ENCODE results near the gene GULP1. TPM values are rescaled to one million over a fixed set of nuclear protein-coding genes. Genes with fewer than 3 reads are reported as not detected.
"Not testable (repeated sequence)": the region's sequence is repeated elsewhere in the genome, so short reads cannot be mapped to it uniquely, and the experiment has no call there.

The GULP1 gene
- polyA plus RNA-seq, 1 donor = 67.8 TPM

DNA sequence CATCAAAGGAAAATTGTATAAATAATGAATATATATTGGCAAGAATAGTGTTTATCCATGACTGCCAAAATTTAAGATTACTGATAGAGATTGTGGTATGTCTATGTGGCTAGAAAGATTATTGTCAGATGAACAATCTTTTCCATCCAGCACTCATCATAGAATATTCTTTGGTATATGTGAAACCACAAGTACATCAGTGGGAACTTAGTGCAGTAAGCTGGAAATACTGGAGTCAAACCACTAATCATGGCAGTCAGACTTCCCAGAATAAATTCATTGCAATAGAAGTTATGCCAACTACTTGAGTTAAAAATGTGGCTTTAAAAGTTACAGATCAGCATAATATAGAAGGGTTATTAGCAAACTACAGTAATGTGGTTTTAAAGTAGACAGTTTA is 310.3 kb downstream of the GULP1 start:
- no peak for DNase-seq

- no peak for DNase-seq
Observed at GRCh38 chr2:188604579-188604978, 312.9 kb downstream of the GULP1 start.

DNA sequence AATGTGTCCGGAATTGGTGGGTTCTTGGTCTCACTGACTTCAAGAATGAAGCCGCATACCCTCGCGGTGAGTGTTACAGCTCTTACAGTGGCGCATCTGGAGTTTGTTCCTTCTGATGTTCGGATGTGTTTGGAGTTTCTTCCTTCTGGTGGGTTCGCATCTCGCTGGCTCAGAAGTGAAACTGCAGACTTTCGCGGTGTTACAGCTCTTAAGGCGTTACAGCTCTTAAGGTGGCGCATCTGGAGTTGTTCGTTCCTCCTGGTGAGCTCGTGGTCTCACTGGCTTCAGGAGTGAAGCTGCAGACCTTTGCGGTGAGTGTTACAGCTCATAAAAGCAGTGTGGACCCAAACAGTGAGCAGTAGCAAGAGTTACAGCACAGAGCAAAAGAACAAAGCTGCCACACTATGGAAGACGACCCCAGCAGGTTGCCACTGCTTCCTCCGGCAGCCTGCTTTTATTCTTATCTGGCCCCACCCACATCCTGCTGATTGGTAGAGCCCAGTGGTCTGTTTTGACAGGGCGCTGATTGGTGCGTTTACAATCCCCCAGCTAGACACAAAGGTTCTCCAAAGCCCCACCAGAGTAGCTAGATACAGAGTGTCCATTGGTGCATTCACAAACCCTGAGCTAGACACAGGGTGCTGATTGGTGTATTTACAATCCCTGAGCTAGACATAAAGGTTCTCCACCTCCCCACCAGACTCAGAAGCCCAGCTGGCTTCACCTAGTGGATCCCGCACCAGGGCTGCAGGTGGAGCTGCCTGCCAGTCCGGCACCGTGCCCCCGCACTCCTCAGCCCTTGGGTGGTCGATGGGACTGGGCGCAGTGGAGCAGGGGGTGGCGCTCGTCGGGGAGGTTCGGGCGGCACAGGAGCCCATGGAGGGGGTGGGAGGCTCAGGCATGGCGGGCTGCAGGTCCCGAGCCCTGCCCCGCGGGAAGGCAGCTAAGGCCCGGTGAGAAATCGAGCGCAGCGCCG is 314.2 kb downstream of the GULP1 start:
- DNase-seq = not testable (repeated sequence)

GRCh38 chr2:188606596-188606995 is 314.9 kb downstream of the GULP1 start:
- DNase-seq = not testable (repeated sequence)

DNA sequence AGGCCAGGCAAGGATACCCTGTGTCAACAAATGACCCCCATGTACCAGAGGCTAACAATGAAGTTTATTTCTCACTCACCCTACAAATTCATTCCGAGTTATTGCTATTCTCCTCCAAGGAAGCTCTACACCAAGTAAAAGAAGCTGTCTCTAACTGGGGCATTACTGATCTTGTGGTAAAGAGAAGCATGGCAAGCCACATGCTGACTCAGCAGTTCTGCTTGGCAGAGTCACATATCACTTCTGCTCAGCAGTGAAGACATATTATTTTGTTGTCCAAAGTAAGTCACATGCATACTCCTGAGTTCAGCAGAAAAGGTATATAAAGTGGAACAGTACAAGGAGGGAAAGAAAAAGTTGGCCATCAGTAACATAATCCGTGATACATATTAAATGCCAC is 315.8 kb downstream of the GULP1 start:
- DNase-seq = no peak

DNA sequence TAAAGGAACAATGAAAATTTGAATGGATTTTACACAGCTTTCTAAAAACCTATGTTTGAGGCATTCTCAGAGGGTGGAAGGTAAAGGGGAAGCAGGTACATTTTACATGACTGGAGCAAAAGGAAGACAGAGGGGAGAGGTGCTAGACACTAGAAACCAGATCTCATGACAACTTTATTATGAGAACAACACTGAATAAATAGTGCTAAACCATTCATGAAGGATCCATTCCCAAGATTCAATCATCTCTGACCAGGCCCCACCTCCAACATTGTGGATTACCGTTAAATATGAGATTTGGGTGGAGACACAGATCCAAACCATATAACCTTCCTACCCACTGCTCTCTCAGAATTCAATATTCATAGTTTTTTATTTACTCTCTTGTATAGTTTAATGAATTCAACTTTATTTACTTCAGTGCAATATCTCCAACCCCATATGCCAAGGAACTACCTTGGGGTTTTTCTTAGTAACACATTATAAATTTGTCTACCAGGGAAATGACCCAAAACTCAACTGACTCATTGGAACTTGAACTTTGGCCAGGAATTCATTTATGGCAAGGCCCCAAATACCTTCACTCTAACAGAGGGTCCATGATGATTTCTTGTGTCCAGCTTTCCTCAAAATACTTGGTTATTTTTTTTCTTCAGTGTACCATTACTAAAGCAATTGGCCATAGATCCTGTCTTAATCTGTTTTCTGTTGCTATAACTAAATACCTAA is 317.8 kb downstream of the GULP1 start:
- DNase-seq = no peak

DNA sequence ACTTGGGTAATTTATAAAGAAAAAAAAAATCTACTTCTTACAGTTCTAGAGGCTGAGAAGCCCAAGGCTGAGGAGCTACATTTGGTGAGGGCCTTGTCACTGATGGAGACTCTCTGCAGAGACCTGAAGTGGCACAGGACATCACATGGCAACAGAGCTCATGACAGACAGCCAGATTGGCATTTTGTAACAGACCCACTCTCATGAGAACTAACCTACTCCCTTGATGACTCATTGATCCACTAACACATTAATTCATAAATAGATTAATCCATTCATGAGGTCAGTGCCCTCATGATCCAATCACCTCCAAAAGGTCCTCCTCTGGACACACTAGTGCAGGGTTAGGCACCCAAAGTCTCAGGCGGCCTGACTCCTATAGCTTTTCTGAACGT is 318.4 kb downstream of the GULP1 start:
- no peak for DNase-seq

DNA sequence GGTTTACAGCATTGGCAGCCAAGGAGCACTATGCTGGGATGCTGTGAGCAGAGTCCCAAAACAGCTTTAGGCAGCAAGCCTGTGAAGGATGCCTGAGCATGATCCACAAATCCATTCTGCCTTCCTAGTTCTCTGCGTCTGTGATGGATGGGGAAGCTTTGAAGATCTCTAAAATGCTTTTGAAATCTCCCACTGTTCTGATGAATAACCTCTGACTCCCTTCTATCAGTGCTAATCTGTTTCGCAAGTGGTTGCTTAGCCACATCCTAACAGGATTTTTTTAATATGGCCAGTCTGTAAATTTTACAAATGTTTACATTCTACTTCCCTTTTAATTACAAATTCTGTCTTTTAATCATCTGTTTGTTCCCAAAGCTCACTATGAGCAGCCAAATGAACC is 319.2 kb downstream of the GULP1 start:
- DNase-seq = no peak

- DNase-seq = no peak
Observed at GRCh38 chr2:188619146-188619545, 327.5 kb downstream of the GULP1 start.

DNA sequence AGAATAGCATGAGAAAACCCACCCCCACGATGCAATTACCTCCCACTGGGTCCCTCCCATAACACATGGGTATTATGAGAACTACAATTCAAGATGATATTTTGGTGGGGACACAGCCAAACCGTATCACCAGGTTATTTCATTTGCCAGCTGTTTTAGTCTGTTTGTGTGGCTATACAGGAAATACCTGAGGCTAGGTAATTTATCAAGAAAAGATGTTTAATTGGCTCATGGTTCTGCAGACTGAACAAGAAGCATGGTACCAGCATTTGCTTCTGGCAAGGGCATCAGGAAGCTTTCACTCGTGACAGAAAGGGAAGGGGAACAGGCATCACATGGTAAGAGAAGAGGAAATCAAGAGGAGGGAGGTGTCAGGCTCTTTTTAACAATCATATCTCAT is 329.2 kb downstream of the GULP1 start:
- DNase-seq = no peak

- DNase-seq = no peak
Observed at GRCh38 chr2:188622601-188623260, 331.1 kb downstream of the GULP1 start.

DNA sequence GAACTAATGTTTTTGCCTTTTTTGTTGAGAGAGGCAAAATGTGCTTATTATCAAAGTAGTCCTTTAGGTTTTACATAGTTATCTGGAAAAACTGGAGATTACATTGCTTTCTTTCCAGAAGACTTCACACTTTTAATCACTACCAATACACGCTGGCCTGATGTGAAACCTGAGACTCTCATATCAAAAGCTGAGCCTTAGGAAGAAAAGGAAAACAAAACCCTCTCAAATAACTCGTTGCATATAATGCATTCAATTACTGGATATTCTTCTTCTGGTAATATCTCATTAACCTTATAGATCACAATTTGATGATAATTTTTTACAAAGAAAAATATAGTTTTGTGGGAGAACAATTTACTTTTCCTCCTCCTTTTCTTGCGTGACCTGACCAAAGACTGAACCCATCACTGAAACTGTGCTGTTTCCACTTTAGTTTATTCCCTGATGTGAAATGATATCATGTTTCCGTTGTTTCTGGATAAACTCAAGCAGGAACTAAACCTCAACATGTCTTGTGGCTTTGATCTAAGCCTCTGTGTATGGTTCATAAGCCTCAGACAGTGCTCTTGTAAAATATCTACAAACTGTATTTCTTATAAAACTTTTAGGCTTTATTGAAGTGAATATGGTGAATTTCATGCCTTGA is 332.4 kb downstream of the GULP1 start:
- peak; percentile 20 for DNase-seq

GRCh38 chr2:188627471-188627870 is 335.8 kb downstream of the GULP1 start:
- no peak for DNase-seq

GRCh38 chr2:188628989-188629752 is 337.5 kb downstream of the GULP1 start:
- no peak for DNase-seq

GRCh38 chr2:188629753-188630527 is 338.3 kb downstream of the GULP1 start:
- no peak for DNase-seq

DNA sequence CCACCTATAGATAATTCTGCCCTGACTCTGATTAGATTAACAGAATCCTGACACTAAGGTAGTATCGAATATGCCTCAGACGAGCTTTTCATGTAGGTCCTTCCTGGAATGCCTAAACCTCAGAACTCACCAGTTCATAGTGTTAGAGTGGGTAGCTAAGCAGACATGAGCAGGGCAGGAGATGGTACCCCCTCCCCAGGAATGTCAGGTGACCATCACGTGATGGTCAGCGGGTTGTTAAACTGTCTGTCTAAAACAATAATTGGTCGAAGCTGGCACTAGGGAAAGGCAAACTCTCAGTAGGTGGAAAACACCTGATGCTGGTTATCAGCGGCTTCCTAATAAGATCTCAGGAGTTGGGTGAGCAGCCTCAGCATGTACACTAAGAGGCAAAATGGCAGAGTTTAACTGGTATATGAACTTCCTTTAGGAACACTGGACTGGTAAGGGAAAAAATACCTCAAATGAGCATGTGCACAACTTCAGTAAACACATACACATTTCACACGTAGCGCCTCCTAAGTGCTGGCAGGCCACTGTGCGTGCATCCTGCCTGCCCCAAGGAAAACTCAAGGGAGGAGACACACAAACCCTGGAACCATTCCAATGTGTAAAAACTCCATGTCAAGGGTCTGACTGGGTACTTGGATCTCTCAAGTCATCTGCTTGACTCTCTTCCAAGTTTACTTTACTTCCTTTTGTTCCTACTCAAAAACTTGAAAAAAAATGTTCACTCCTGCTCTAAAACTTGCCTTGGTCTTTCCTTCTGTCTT is 339.5 kb downstream of the GULP1 start:
- no peak for DNase-seq

DNA sequence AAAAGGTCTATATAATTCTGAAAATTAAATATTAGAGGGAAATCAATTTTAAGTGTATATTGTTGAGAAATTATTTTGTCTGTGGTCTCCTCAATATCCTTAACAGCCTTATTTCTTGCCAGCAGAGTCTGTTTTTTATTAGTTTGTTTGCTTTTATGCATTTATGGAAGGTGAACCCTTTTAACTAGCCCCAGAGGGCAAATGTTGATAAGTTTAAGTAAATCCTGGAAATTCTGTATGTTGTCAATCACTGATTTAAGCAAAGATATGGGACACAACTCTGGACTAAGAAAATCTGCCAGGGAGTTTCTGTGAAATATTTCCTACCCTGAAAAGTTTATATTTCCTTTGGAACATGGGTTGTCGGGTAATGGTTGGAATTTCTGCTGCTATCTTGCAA is 343.0 kb downstream of the GULP1 start:
- no peak for DNase-seq

Data from left kidney (tissue), 2 donors.